Ovary (tissue), 9 donors: ENCODE results near the gene ITPK1. TPM values are rescaled to one million over a fixed set of nuclear protein-coding genes. Genes with fewer than 3 reads are reported as not detected.

Source experiments
- DNase-seq, 5 donors: peaks; one replicate each; pipeline ENCODE4 v3.0.0-alpha.2; 2019 to 2020
- H3K27ac ChIP-seq, 2 donors: fragments of 200-600 bp; one replicate each; pipeline versions ENCODE4 v1.5.1 to v1.8.0; 2019 to 2022
- H3K27me3 ChIP-seq: fragments of 200-600 bp; one replicate; pipeline ENCODE4 v1.8.0; 2022
- H3K36me3 ChIP-seq: fragments of 200-600 bp; sonication (generic); one replicate; pipeline ENCODE4 v1.5.1; 2019
- H3K4me1 ChIP-seq: one replicate; pipeline ENCODE4 v1.8.1; 2013; ENCODE audit warnings: mild to moderate bottlenecking, moderate library complexity; ENCODE audit not compliant: insufficient read depth
- H3K4me3 ChIP-seq: fragments of 200-600 bp; sonication (generic); one replicate; pipeline ENCODE4 v1.5.1; 2017
- H3K9me3 ChIP-seq, 2 donors: fragments of 200-600 bp in 1 of 2; sonication (generic) in 1 of 2; one replicate each; pipeline versions ENCODE4 v1.5.1 to v1.8.1; 2013 to 2019; ENCODE audit warnings: mild to moderate bottlenecking in 1 of 2, moderate library complexity in 1 of 2
- EP300 ChIP-seq: sonication (generic); formaldehyde crosslinking; IDR thresholded peaks from one replicate; pipeline ENCODE4 v1.6.1; 2017; ENCODE audit warnings: antibody characterized with exemption
- POLR2A ChIP-seq: fragments of 450-650 bp; IDR thresholded peaks from one replicate; pipeline ENCODE4 v1.6.1; 2017; ENCODE audit warnings: antibody characterized with exemption, mild to moderate bottlenecking, moderate library complexity
- WGBS, 3 donors: extraction: QIAGEN DNeasy Blood & Tissue Kit in 1 of 3; methylation state at CpG; one replicate each; pipeline versions ENCODE4 v1.1.5 to v1.1.7; 2013 to 2017; 5-methylcytosine and 5-hydroxymethylcytosine counted together
- intact Hi-C, 4 donors: fragments of 100-400 bp; cut with DNase I; formaldehyde crosslinking; loops; one replicate each; pipeline versions ENCODE4 v1.11.0 to v1.15.1; 2022 to 2023
- polyA plus RNA-seq, 2 donors: library from polyadenylated mRNA; stranded (reverse); fragments of 200-250 nt in 1 of 2; fragments of 350-450 nt in 1 of 2; fragmentation: Illumina TruSeq in 1 of 2; extraction: RNeasy Lipid Tissue Mini Kit (QIAGEN cat#74804) in 1 of 2; gene quantifications; one replicate each; pipeline ENCODE4 v1.2.3, GENCODE V29; 2013 to 2014
- total RNA-seq, 7 donors: library from RNA; depleted of rRNA in 2 of 7; stranded (reverse); fragments of >200 nt in 2 of 7; fragmentation: NEBNext Ultra II Directional in 3 of 7; extraction: Animal tissue kit (Norgen Biotek cat#: 25700) in 3 of 7; gene quantifications; one replicate each; pipeline versions ENCODE4 v1.1.0 to v1.2.4, GENCODE V29; 2016 to 2023
- TF ChIP-seq, protein P1 (sequence below), 3 donors: fragments of 450-650 bp in 2 of 3; fragments of 200-600 bp in 1 of 3; IDR thresholded peaks; one replicate each; pipeline versions ENCODE4 v1.5.1 to v1.8.0; 2016 to 2022; ENCODE audit warnings: antibody characterized with exemption in 3 of 3, mild to moderate bottlenecking in 1 of 3
- donor health status: DM: no; HTN: no; CAD: no; lungs with moderate emphysema.
- donor health status: DM: no; HTN: no; CAD: no.
- donor health status: Bipolar disorder and iron deficiency.
- donor health status: DM: yes; HTN: yes; CAD: no.
- donor health status: DM: no; HTN: no; CAD: no.
- donor health status: DM: yes; HTN: yes; CAD: no.

Gene ITPK1
- total and polyA plus RNA-seq, 9 donors: 23.6 to 57.8 (median 49.3) TPM

DNA sequence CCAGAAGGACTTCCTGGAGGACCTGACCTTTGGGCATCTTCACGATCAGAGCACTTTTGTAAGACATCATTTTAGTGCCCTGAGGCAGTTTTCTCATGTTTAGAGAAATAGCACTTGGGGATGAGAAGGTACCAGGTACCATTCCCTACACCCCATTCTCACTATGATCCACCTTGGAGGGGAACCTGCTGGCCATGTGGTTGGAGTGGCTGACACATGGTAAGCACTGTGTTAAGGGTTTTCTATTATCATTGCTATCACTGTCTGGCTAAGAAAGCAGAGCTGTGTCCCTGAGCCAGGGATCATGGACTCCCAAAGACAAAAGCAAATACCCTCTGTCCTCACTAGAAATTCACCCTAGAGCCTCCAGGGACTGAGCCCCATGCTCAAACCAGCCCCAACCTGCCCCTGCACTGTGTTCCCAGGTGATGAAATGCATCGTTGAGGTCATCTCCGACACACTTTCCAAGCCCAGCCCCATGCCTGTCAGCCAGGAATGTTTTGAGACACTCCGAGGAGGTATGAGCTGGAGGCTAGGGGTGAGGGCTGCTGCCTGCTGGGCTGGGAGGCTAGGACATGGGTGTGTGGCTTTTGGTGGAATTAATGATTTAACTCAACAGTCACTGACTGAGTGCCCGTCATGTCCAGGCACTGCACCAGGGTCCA is 189.4 kb downstream of the ITPK1 start:
- TF ChIP-seq, protein P1, sequence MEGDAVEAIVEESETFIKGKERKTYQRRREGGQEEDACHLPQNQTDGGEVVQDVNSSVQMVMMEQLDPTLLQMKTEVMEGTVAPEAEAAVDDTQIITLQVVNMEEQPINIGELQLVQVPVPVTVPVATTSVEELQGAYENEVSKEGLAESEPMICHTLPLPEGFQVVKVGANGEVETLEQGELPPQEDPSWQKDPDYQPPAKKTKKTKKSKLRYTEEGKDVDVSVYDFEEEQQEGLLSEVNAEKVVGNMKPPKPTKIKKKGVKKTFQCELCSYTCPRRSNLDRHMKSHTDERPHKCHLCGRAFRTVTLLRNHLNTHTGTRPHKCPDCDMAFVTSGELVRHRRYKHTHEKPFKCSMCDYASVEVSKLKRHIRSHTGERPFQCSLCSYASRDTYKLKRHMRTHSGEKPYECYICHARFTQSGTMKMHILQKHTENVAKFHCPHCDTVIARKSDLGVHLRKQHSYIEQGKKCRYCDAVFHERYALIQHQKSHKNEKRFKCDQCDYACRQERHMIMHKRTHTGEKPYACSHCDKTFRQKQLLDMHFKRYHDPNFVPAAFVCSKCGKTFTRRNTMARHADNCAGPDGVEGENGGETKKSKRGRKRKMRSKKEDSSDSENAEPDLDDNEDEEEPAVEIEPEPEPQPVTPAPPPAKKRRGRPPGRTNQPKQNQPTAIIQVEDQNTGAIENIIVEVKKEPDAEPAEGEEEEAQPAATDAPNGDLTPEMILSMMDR (IDR thresholded peaks at IDR 0.05): no peak
- TF ChIP-seq EP300 (no peak), POLR2A (no peak)
- no peaks in the 10 kb centered on the region for H3K9me3 ChIP-seq
- H3K4me1 ChIP-seq: peaks cover 3% of the 10 kb centered on the region
- H3K36me3 ChIP-seq: no peaks in the 10 kb centered on the region
- no peak overlapping the region for H3K4me3 ChIP-seq
- 60 to 66% (median 61%) methylated on average over 5 of the region's 5 CpGs for WGBS, 3 donors
- DNase-seq: no peak
- no peak overlapping the region for H3K27ac ChIP-seq
- intact Hi-C loops: no loop called here
- H3K27me3 ChIP-seq: no peaks in the 10 kb centered on the region

DNA sequence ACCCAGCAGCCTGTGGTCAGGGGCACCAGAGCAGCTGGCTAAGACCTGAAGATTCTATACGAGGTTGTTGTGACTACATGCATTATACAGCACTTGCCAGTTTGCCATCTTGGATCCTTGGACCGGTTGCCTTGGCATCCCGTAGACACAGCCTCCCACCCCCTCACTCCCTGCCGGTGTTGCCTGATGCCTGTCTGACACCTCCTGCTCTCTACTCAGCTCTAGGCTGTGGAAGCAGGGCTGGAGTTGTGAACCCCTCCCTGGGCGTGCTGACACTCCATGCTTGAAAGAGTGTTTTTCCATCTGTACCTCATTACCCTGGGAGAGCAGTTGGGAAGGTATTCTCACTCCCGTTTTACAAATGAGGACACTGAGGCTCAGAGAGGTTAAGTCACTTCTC is 190.3 kb downstream of the ITPK1 start:
- H3K9me3 ChIP-seq: no peaks in the 10 kb centered on the region
- intact Hi-C loops: no loop called here
- DNase-seq: no peak
- peaks cover 3% of the 10 kb centered on the region for H3K4me1 ChIP-seq
- no peaks in the 10 kb centered on the region for H3K27me3 ChIP-seq
- TF ChIP-seq EP300 (no peak), POLR2A (no peak)
- TF ChIP-seq, protein P1 (IDR thresholded peaks at IDR 0.05): no peak
- no peak overlapping the region for H3K4me3 ChIP-seq
- 68 to 74% (median 73%) methylated on average over 6 of the region's 6 CpGs for WGBS, 3 donors
- no peaks in the 10 kb centered on the region for H3K36me3 ChIP-seq
- H3K27ac ChIP-seq: no peak overlapping the region

DNA sequence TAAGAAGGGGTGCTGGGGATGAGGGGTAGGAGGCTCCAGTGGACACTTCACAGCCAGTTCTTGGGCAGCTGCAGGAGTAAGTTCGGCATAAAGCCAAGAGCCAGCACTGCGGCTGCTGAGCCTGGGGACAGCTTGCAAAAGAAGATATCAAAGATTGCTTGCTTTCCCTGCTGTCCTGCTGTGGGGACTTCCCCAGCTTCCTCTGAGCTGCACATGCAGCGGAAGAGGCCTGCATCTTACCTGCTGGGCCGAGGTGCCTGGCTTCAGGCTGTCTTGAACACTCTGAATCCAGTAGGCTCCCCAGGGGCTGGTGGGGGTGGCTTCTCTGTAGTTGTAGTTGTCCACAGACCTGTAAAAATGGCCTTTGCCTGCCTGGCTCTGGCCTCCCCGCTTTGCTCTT is 191.5 kb downstream of the ITPK1 start:
- Histone ChIP-seq H3K27ac (no peak overlapping the region), H3K9me3 (no peaks in the 10 kb centered on the region), H3K36me3 (no peaks in the 10 kb centered on the region), H3K4me1 (peaks cover 3% of the 10 kb centered on the region), H3K4me3 (no peak overlapping the region), H3K27me3 (no peaks in the 10 kb centered on the region)
- intact Hi-C loops: no loop called here
- TF ChIP-seq EP300 (no peak), POLR2A (no peak)
- TF ChIP-seq, protein P1 (IDR thresholded peaks at IDR 0.05): no peak
- WGBS, 3 donors: 57 to 62% (median 57%) methylated on average over 5 of the region's 5 CpGs
- no peak for DNase-seq

GRCh38 chr14:92923744-92924103 is 192.0 kb downstream of the ITPK1 start:
- H3K27me3 ChIP-seq: no peaks in the 10 kb centered on the region
- peaks cover 3% of the 10 kb centered on the region for H3K4me1 ChIP-seq
- intact Hi-C loops: no loop called here
- no peak overlapping the region for H3K27ac ChIP-seq
- WGBS, 3 donors: 37 to 52% (median 39%) methylated on average over 8 of the region's 8 CpGs
- TF ChIP-seq POLR2A (no peak), EP300 (no peak)
- TF ChIP-seq, protein P1 (IDR thresholded peaks at IDR 0.05): no peak
- H3K4me3 ChIP-seq: no peak overlapping the region
- DNase-seq: no peak
- H3K36me3 ChIP-seq: no peaks in the 10 kb centered on the region
- no peaks in the 10 kb centered on the region for H3K9me3 ChIP-seq
